ENCODE measurements around the gene ZNF853. TPM values are rescaled to one million over a fixed set of nuclear protein-coding genes. Genes with fewer than 3 reads are reported as not detected.

ZNF853 gene
- polyA plus RNA-seq, 1 of the 3 experiments (the other 2 are of a cell fraction): 15.9 TPM

GRCh38 chr7:6588566-6588965 is 26.8 kb upstream of the ZNF853 start:
- Histone ChIP-seq H3K27ac (ENCODE audit: low read depth in 2 of 2, low read length in 1 of 2) (no peak overlapping the region), H3K9ac (no peak overlapping the region), H3K36me3 (replicated peaks in 1 of 2; ENCODE audit: control insufficient read depth in 1 of 2, insufficient read depth in 2 of 2, low read length in 1 of 2) (peaks cover 22 to 57% of the 10 kb centered on the region in 2 experiments), H3K4me3 (ENCODE audit: low read depth in 2 of 2, low read length in 1 of 2) (no peak overlapping the region), H3K4me2 (no peak overlapping the region), H4K20me1 (ENCODE audit: insufficient read depth) (no peaks in the 10 kb centered on the region), H2AFZ (ENCODE audit: low read depth) (no peak overlapping the region), H3K27me3 (ENCODE audit: insufficient read depth) (no peaks in the 10 kb centered on the region), H3K9me2 (no peaks in the 10 kb centered on the region), H3K4me1 (ENCODE audit: control insufficient read depth in 1 of 2, insufficient read depth in 2 of 2, low read depth in 1 of 2, low read length in 1 of 2) (peaks cover 2 to 7% of the 10 kb centered on the region in 2 experiments; a peak in 1 of 4 replicates), H3K79me2 (ENCODE audit: insufficient read depth) (peaks cover 30% of the 10 kb centered on the region), H3K9me3 (no peaks in the 10 kb centered on the region), H3F3A (replicated peaks; ENCODE audit: insufficient read depth) (peaks cover 12% of the 10 kb centered on the region)
- DNase-seq: no peak
- no peak for TF ChIP-seq TCF12 (IDR thresholded peaks at IDR 0.05)
- TF ChIP-seq TEAD4 (IDR thresholded peaks at IDR 0.05; ENCODE audit: borderline replicate concordance, insufficient read depth): no peak
- TF ChIP-seq POLR2AphosphoS5 (IDR thresholded peaks at IDR 0.05; ENCODE audit: low read depth, low read length): no peak
- no peak for TF ChIP-seq USF1 (IDR thresholded peaks at IDR 0.05; ENCODE audit: borderline replicate concordance, low read depth)
- no peak for TF ChIP-seq GATA2 (CRISPR knock-in tag; IDR thresholded peaks at IDR 0.05)
- ChIA-PET POLR2A (interaction anchor here (2.9 kb wide), 1 partner anchor 11 kb away, joined by 16 read pairs; the partner anchor contains the start of gene ZDHHC4), CTCF (interaction anchor here (1.9 to 4.2 kb wide), 4 partner anchors 7 to 73 kb away, joined by 6 to 65 read pairs (median 23); partner anchors contain the start of gene ZDHHC4)
- WGBS (ENCODE audit: low lambda C conversion rate): 87% methylated on average over 9 of the region's 9 CpGs

GRCh38 chr7:6589151-6589828 is 26.1 kb upstream of the ZNF853 start:
- H3K4me1 ChIP-seq (ENCODE audit: control insufficient read depth in 1 of 2, insufficient read depth in 2 of 2, low read depth in 1 of 2, low read length in 1 of 2): peaks cover 2 to 7% of the 10 kb centered on the region in 2 experiments; a peak in 1 of 4 replicates
- no peaks in the 10 kb centered on the region for H4K20me1 ChIP-seq (ENCODE audit: insufficient read depth)

More at GRCh38 chr7:6589151-6589828, 26.1 kb upstream of the ZNF853 start:
- CTCF ChIA-PET: interaction anchor here (0.6 to 4.2 kb wide), 27 partner anchors 8 to 341 kb away, joined by 3 to 65 read pairs (median 6); partner anchors contain the start of gene ZDHHC4
- TF ChIP-seq EP300 (IDR thresholded peaks at IDR 0.05; ENCODE audit: borderline replicate concordance in 1 of 2, low read depth in 1 of 2, low read length in 1 of 2): no peak
- no peak for TF ChIP-seq CTCF (IDR thresholded peaks at IDR 0.05)
- H3K36me3 ChIP-seq (replicated peaks in 1 of 2; ENCODE audit: control insufficient read depth in 1 of 2, insufficient read depth in 2 of 2, low read length in 1 of 2): peaks cover 25 to 57% of the 10 kb centered on the region in 2 experiments
- H3K27ac ChIP-seq (ENCODE audit: low read depth in 2 of 2, low read length in 1 of 2): no peak overlapping the region; a peak in 1 of 4 replicates
- H3K9me2 ChIP-seq: no peaks in the 10 kb centered on the region
- no peak overlapping the region for H3K9ac ChIP-seq
- H3K9me3 ChIP-seq: no peaks in the 10 kb centered on the region
- H2AFZ ChIP-seq (ENCODE audit: low read depth): peak overlapping the region; percentile 56; the same call in 1 of the 2 replicates
- peaks cover 30% of the 10 kb centered on the region for H3K79me2 ChIP-seq (ENCODE audit: insufficient read depth)
- POLR2A ChIA-PET: interaction anchor here (1.3 to 2.9 kb wide), 2 partner anchors 12 to 27 kb away, joined by 5 to 16 read pairs; partner anchors contain the start of genes ZDHHC4 and ZNF853
- 74% methylated on average over 17 of the region's 22 CpGs for WGBS (ENCODE audit: low lambda C conversion rate)
- peak overlapping the region; percentile 46; the same call in 1 of the 2 replicates for H3K4me2 ChIP-seq
- H3K4me3 ChIP-seq (ENCODE audit: low read depth in 2 of 2, low read length in 1 of 2): peak overlapping the region; percentile 63 to 99; a peak in 2 of 4 replicates
- H3K27me3 ChIP-seq (ENCODE audit: insufficient read depth): no peaks in the 10 kb centered on the region
- H3F3A ChIP-seq (replicated peaks; ENCODE audit: insufficient read depth): peaks cover 12% of the 10 kb centered on the region
- no peak for DNase-seq
